OCI-LY7 (cell line): ENCODE data around the gene RP9. TPM values are rescaled to one million over a fixed set of nuclear protein-coding genes. Genes with fewer than 3 reads are reported as not detected.

Experiments used
- BruUV-seq: library from RNA; stranded (reverse); fragments of 400-500 nt; replicated peaks from 2 replicates; lab custom pipeline; 2021; lab: Mats Ljungman, UMichigan
- CTCF ChIA-PET: fragments of 300-600 bp; sonication (Branson Sonifier 250); formaldehyde crosslinking; loops from one replicate; lab custom pipeline; 2022; ENCODE audit warnings: antibody characterized with exemption; ENCODE audit not compliant: unreplicated experiment; lab: Charles Lee
- POLR2A ChIA-PET: fragments of 300-600 bp; sonication (Branson Sonifier 250); formaldehyde crosslinking; loops from one replicate; lab custom pipeline; 2022; ENCODE audit warnings: antibody characterized with exemption; lab: Charles Lee
- DNase-seq: peaks from one replicate; pipeline ENCODE4 v3.0.0-alpha.2; 2015; ENCODE audit warnings: low spot score
- H2AFZ ChIP-seq: fragments of 200-600 bp; sonication (generic), shearing (Covaris generic); 2 replicates; pipeline ENCODE4 v1.6.1; 2014; ENCODE audit warnings: mild to moderate bottlenecking, antibody characterized with exemption, low read length, moderate library complexity
- H3K27ac ChIP-seq: fragments of 200-600 bp; sonication (generic); 2 replicates; pipeline ENCODE4 v1.5.1; 2014; ENCODE audit warnings: mixed run types, low read depth, mild to moderate bottlenecking, moderate library complexity, low read length, inconsistent platforms; ENCODE audit not compliant: poor library complexity, severe bottlenecking
- H3K36me3 ChIP-seq: fragments of 200-600 bp; sonication (generic); 2 replicates; pipeline ENCODE4 v1.6.1; 2014; ENCODE audit warnings: mild to moderate bottlenecking, antibody characterized with exemption, low read length, moderate library complexity, mixed read lengths; ENCODE audit not compliant: insufficient read depth
- H3K4me1 ChIP-seq: fragments of 200-600 bp; sonication (generic); 2 replicates; pipeline ENCODE4 v1.5.1; 2014; ENCODE audit warnings: mild to moderate bottlenecking, low read length; ENCODE audit not compliant: insufficient read depth, poor library complexity, severe bottlenecking
- H3K4me2 ChIP-seq: fragments of 200-600 bp; sonication (generic); 2 replicates; pipeline ENCODE4 v1.6.1; 2014; ENCODE audit warnings: mild to moderate bottlenecking, low read length
- H3K4me3 ChIP-seq: fragments of 200-600 bp; sonication (generic); 2 replicates; pipeline ENCODE4 v1.5.1; 2014; ENCODE audit warnings: mild to moderate bottlenecking, low read depth, low read length; ENCODE audit not compliant: poor library complexity, severe bottlenecking
- H3K79me2 ChIP-seq: fragments of 200-600 bp; sonication (generic); 2 replicates; pipeline ENCODE4 v1.6.1; 2016; ENCODE audit warnings: low read depth, mild to moderate bottlenecking, low read length, moderate library complexity, mixed read lengths; ENCODE audit not compliant: insufficient read depth
- H3K9me2 ChIP-seq: fragments of 200-600 bp; sonication (generic); 2 replicates; pipeline ENCODE4 v1.6.1; 2016; ENCODE audit warnings: mild to moderate bottlenecking, low read length, mixed read lengths; ENCODE audit not compliant: insufficient read depth
- H3K9me3 ChIP-seq: fragments of 200-600 bp; sonication (generic); 2 replicates; pipeline ENCODE4 v1.6.1; 2014; ENCODE audit warnings: mild to moderate bottlenecking, mixed run types, low read length, mixed read lengths
- H4K20me1 ChIP-seq: fragments of 200-600 bp; sonication (generic); 2 replicates; pipeline ENCODE4 v1.6.1; 2014; ENCODE audit warnings: mild to moderate bottlenecking, antibody characterized with exemption, low read length, moderate library complexity, mixed read lengths; ENCODE audit not compliant: insufficient read depth
- CTCF ChIP-seq: fragments of 200-600 bp; sonication (generic); conservative IDR thresholded peaks from 2 replicates; pipeline ENCODE4 v1.5.1; 2014; ENCODE audit warnings: mild to moderate bottlenecking, antibody characterized with exemption, low read length, moderate library complexity, mixed read lengths
- EZH2phosphoT487 ChIP-seq: fragments of 200-600 bp; sonication (generic); IDR thresholded peaks from 2 replicates; pipeline ENCODE4 v1.6.1; 2018; ENCODE audit warnings: low read depth, borderline replicate concordance, mild to moderate bottlenecking, mixed run types, antibody characterized with exemption, low read length, moderate library complexity, mixed read lengths
- intact Hi-C: fragments of 100-400 bp; cut with micrococcal nuclease; formaldehyde crosslinking; loops from one replicate; pipeline ENCODE4 v1.10.0; 2022; ENCODE audit not compliant: unreplicated experiment
- total RNA-seq, 2 experiments: library from RNA; depleted of rRNA in 1 of 2; stranded (reverse); fragments of >200 nt in 1 of 2; shearing (Covaris generic) in 1 of 2; gene quantifications; 2 replicates each; pipeline ENCODE4 v1.2.3, GENCODE V29; 2014 to 2022

Gene RP9
- total RNA-seq, 2 experiments from 2014 or later = 22.0 to 23.3 TPM

- no peaks in the 10 kb centered on the region; the same call in 1 of the 2 replicates for H3K9me3 ChIP-seq
- no peak for DNase-seq
- TF ChIP-seq EZH2phosphoT487 (no peak), CTCF (no peak)
- BruUV-seq = no TSS peak
- no peak overlapping the region for H3K27ac ChIP-seq
- H3K4me1 ChIP-seq = peaks cover 37% of the 10 kb centered on the region
- no peak overlapping the region for H2AFZ ChIP-seq
- H3K79me2 ChIP-seq = peaks cover 82% of the 10 kb centered on the region
- H4K20me1 ChIP-seq = peaks cover 25% of the 10 kb centered on the region
- no peaks in the 10 kb centered on the region for H3K9me2 ChIP-seq
- peaks cover 56% of the 10 kb centered on the region for H3K36me3 ChIP-seq
- H3K4me3 ChIP-seq = no peak overlapping the region
- intact Hi-C loops = loop anchor here (5.0 kb wide), 1 partner anchor 562 kb away; the partner anchor contains the start of gene AVL9
- ChIA-PET POLR2A (interaction anchor here (0.8 to 1.2 kb wide), 3 partner anchors 23 to 49 kb away, joined by 3 read pairs; no protein-coding TSS in a partner anchor), CTCF (no interaction called here)
- peak overlapping the region; percentile 94; the same call in 1 of the 2 replicates for H3K4me2 ChIP-seq
Observed at GRCh38 chr7:33059635-33060034, 49.6 kb downstream of the RP9 start.

GRCh38 chr7:33055158-33055557 is 54.0 kb downstream of the RP9 start:
- intact Hi-C loops = no loop called here
- DNase-seq = no peak
- ChIA-PET POLR2A (interaction anchor here (1.3 to 3.8 kb wide), 7 partner anchors 8 to 182 kb away, joined by 3 to 23 read pairs (median 10); partner anchors contain the start of genes KBTBD2 and NT5C3A), CTCF (interaction anchor here (1.1 kb wide), 1 partner anchor 14 kb away, joined by 3 read pairs; no protein-coding TSS in a partner anchor)
- Histone ChIP-seq H2AFZ (no peak overlapping the region), H3K9me2 (no peaks in the 10 kb centered on the region), H4K20me1 (peaks cover 29% of the 10 kb centered on the region; the same call in 1 of the 2 replicates), H3K9me3 (no peaks in the 10 kb centered on the region; the same call in 1 of the 2 replicates), H3K36me3 (peaks cover 57% of the 10 kb centered on the region), H3K4me1 (peaks cover 62% of the 10 kb centered on the region), H3K27ac (no peak overlapping the region), H3K79me2 (peaks cover 100% of the 10 kb centered on the region), H3K4me3 (no peak overlapping the region), H3K4me2 (no peak overlapping the region)
- BruUV-seq = no TSS peak
- no peak for TF ChIP-seq EZH2phosphoT487
- TF ChIP-seq CTCF = no peak
